Glutamatergic neuron (in vitro differentiated cells): ENCODE measurements around the gene DGKZ. TPM values are rescaled to one million over a fixed set of nuclear protein-coding genes. Genes with fewer than 3 reads are reported as not detected.

ENCODE experiments used
- DNase-seq: peaks from one replicate; pipeline ENCODE4 v3.0.0; 2022
- H3K27ac Mint-ChIP-seq: one replicate; pipeline ENCODE4 v1.8.0; 2020; ENCODE audit warnings: mild to moderate bottlenecking, mixed read lengths, inconsistent platforms; ENCODE audit not compliant: unreplicated experiment
- H3K27me3 Mint-ChIP-seq: one replicate; pipeline ENCODE4 v1.8.0; 2020; ENCODE audit warnings: mild to moderate bottlenecking, moderate library complexity, mixed read lengths, inconsistent platforms; ENCODE audit not compliant: unreplicated experiment
- H3K36me3 Mint-ChIP-seq: one replicate; pipeline ENCODE4 v1.8.0; 2020; ENCODE audit warnings: mild to moderate bottlenecking, mixed read lengths, inconsistent platforms; ENCODE audit not compliant: unreplicated experiment
- H3K4me1 Mint-ChIP-seq: one replicate; pipeline ENCODE4 v1.8.0; 2020; ENCODE audit warnings: mild to moderate bottlenecking, low read depth, mixed read lengths, inconsistent platforms; ENCODE audit not compliant: unreplicated experiment
- H3K4me3 Mint-ChIP-seq: one replicate; pipeline ENCODE4 v1.8.0; 2020; ENCODE audit warnings: mild to moderate bottlenecking, mixed read lengths, inconsistent platforms; ENCODE audit not compliant: unreplicated experiment
- H3K9me3 Mint-ChIP-seq: one replicate; pipeline ENCODE4 v1.8.0; 2020; ENCODE audit warnings: mild to moderate bottlenecking, moderate library complexity, mixed read lengths, inconsistent platforms; ENCODE audit not compliant: unreplicated experiment
- CTCF ChIP-seq: fragments of 200-600 bp; sonication (generic); IDR thresholded peaks from one replicate; pipeline ENCODE4 v1.5.0; 2021; ENCODE audit not compliant: partially characterized antibody, unreplicated experiment
- total RNA-seq: library from RNA; stranded (reverse); fragmentation: NEBNext Ultra II Directional; extraction: Animal tissue kit (Norgen Biotek cat#: 25700); gene quantifications from one replicate; pipeline ENCODE4 v1.2.1, GENCODE V29; 2021; ENCODE audit not compliant: unreplicated experiment

Gene DGKZ
- total RNA-seq, 1 donor from 2014 or later: 60.9 TPM

- Mint-ChIP-seq H3K36me3 (peaks cover 10% of the 10 kb centered on the region), H3K4me1 (peaks cover 23% of the 10 kb centered on the region), H3K27me3 (peaks cover 14% of the 10 kb centered on the region), H3K4me3 (peak overlapping the region; percentile 85), H3K27ac (peak overlapping the region; percentile 64), H3K9me3 (peaks cover 26% of the 10 kb centered on the region)
- peak; percentile 62 for DNase-seq
- peak; percentile 21 for TF ChIP-seq CTCF
These were observed 34.8 kb downstream of the DGKZ start for GRCh38 chr11:46381819-46382645.

GRCh38 chr11:46382646-46383403, 35.6 kb downstream of the DGKZ start:
- peaks cover 14% of the 10 kb centered on the region for H3K27me3 Mint-ChIP-seq
- peaks cover 24% of the 10 kb centered on the region for H3K9me3 Mint-ChIP-seq
- peak; percentile 80 for TF ChIP-seq CTCF
- peak; percentile 70 for DNase-seq
- H3K36me3 Mint-ChIP-seq: peaks cover 10% of the 10 kb centered on the region
- H3K4me1 Mint-ChIP-seq: peaks cover 25% of the 10 kb centered on the region
- H3K27ac Mint-ChIP-seq: peak overlapping the region; percentile 70
- H3K4me3 Mint-ChIP-seq: peak overlapping the region; percentile 85

- Mint-ChIP-seq H3K27me3 (peaks cover 16% of the 10 kb centered on the region), H3K9me3 (peaks cover 24% of the 10 kb centered on the region), H3K4me1 (peaks cover 28% of the 10 kb centered on the region), H3K27ac (peak overlapping the region; percentile 33), H3K4me3 (peak overlapping the region; percentile 76), H3K36me3 (peaks cover 10% of the 10 kb centered on the region)
- DNase-seq: no peak
- TF ChIP-seq CTCF: peak; percentile 41
These were observed 36.1 kb downstream of the DGKZ start for GRCh38 chr11:46383404-46383758.

- peaks cover 17% of the 10 kb centered on the region for H3K27me3 Mint-ChIP-seq
- H3K4me1 Mint-ChIP-seq: peaks cover 26% of the 10 kb centered on the region
- peaks cover 24% of the 10 kb centered on the region for H3K9me3 Mint-ChIP-seq
- no peak overlapping the region for H3K27ac Mint-ChIP-seq
- DNase-seq: no peak
- no peak for TF ChIP-seq CTCF
- no peak overlapping the region for H3K4me3 Mint-ChIP-seq
- H3K36me3 Mint-ChIP-seq: peaks cover 10% of the 10 kb centered on the region
These were observed 36.9 kb downstream of the DGKZ start for GRCh38 chr11:46383974-46384701.
